UCSD-AML1 (cell line): ENCODE measurements around the gene KIAA1191.
"Not testable (repeated sequence)": the region's sequence is repeated elsewhere in the genome, so short reads cannot be mapped to it uniquely, and the experiment has no call there.

Experiments
- DNase-seq: peaks from one replicate; lab custom pipeline; 2025; ENCODE audit not compliant: unreplicated experiment; lab: John Stamatoyannopoulos, UW

Gene KIAA1191

DNA sequence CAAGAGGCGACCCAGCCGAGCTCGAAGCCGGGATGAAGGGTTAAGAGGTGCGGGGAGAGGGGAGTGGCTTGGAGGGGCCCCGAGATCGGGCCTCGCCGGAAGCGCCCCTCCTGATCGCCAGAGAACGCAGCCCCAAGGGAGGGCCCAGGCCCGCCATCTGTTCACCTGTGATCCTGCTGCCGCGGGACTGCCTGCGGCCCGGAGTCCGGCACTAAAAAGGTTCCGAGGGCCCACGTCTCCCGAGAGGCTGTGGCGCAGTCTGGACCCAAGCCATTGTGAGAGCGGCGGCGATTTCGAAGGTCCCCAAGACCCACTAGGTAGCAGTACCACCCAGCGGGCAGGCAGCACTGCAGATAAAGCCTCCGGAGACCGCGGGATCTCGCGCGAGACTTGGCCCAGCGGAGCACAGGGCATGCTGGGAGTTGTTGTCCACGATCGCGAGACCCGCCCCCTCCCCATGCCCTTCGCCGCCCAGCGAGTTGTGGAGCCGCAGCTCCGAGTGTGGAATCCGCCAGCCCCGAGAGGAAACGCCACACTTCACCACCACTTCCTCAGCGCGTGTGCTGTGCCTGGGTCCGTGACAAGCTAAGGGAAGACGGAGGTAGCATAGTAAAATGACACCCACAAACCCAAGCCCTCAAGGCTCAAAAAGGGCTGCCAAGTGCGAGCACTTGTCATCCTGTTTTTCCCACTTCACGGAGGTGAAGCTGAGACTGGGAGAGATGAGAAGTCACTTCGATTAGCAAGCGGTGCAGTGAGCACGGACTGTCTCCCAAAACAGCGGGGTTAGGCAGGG is at the start of gene KIAA1191:
Gene KIAA1191, minus strand, starts transcription at position 328 of the 796 bp plus-strand sequence. CDS start 2,256 bp downstream, outside the sequence.
- peak; percentile 97 for DNase-seq

GRCh38 chr5:176410486-176411180 is 49.1 kb upstream of the KIAA1191 start:
- DNase-seq: no peak

DNA sequence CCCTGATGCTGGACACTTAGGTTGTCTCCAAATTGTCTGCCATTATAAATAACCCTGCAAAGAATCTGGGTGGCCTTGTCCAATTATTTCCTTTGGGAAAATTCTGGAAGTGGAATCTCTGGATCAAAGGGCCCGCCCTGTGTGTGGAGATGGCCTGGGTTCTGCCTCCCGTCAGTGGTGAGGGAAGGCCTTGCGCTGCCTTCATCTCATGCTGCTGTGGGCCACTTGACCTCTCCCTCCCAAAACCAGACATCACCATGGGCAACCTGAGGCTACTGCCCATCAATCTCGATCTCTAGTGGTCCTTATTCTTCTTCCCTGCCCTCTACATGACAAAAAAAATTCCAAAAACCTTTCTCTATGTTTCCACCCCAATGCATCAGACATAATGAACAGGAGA is 48.2 kb upstream of the KIAA1191 start:
- no peak for DNase-seq

DNA sequence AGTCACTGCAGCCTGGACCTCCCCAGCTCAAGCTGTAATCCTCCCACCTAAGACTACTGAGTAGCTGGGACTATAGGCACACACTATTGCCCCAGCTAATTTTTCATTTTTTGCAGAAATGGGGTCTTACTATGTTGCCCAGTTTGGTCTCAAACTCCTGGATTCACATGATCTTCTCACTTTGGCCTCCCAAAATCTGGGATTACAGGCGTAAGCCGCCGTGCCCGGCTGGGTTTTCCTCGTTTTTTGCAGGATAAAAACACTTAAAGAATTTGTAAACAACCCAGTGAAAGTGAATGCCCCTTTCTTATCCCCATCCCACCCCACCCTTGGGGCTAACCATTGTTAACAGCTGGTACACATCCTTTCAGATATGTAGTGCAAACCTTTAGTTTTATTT is 47.0 kb upstream of the KIAA1191 start:
- DNase-seq: no peak

GRCh38 chr5:176408252-176408573 is 46.6 kb upstream of the KIAA1191 start:
- DNase-seq: not testable (repeated sequence)

- no peak for DNase-seq
Measured at GRCh38 chr5:176407456-176408251, 46.1 kb upstream of the KIAA1191 start.

GRCh38 chr5:176406436-176407052 is 45.0 kb upstream of the KIAA1191 start:
- DNase-seq: no peak

DNA sequence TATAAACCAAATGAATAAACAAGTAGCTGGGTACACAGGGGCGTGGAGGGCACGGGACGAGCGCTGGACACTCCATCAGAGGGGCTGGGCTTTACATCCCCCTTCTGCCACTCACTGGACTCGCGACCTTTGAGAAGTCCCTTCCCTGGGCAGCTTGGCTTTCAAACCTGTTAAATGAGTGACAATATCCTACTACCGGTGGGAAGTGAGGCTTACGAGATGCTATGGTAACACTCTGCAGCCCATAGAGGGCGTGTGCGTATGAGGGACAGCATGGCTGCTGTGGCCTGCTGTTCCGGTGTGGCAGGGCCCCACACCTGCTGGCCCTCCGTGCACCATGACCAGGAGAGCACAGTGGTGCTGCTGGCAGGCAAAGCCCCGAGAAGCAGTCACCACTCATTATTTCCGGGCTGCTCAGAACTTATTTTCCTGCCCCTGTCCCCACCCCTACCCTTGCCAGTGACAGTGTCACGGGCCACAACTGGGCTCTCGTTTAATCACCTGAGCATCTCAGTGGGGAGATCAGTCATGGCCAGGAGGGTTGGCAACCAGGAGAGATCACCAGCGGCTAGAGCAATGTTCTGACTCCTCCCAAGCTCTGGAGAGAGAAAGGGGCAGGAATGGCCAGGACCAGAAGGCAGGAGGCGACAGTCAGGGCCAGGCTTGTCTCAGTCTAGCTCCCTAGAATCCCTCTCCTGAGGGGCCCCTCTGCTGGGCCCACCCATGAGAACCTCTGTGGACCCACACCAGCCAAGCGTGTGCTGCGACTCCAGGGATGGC is 44.3 kb upstream of the KIAA1191 start:
- no peak for DNase-seq

DNA sequence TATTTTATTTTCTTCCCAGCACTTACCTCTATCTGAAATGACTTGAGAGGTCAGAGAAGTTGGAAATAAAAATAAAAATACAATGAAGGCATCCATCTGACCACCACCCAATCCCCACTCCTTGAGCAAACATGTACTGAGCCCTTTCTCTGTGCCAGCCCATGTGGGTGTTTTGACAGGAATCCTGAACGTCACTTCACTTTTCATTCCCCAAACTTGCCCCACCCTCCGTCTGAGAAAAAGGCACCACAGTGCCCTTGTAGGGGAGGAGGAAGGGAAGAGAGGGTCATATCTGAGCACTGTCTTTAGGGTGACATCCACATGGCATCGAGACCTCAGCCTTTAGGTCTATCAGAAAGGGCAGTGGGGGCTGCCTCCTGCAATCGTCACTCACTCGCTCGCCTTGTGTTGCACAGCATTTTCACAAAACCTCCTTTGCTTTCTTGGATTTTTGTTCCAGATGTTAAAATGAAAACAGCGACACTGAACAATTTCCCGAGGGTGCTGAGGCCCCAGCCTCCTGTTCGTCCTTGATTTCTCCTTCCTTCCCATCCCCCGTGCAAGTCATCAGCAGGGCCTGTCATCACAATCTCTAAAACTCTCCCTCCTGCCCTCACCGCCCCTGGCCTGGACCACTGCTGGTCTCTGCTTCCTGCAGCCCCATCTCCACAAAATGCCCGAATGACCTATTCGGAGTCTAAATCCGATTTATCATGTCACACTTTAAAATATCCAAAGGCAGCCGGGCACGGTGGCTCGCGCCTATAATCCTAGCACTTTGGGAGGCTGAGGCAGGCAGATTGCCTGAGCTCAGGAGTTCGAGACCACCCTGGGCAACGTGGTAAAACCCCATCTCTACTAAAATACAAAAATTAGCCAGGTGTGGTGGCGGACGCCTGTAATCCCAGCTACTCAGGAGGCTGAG is 40.0 kb upstream of the KIAA1191 start:
- no peak for DNase-seq

- no peak for DNase-seq
Measured at GRCh38 chr5:176400382-176401156, 39.0 kb upstream of the KIAA1191 start.

DNA sequence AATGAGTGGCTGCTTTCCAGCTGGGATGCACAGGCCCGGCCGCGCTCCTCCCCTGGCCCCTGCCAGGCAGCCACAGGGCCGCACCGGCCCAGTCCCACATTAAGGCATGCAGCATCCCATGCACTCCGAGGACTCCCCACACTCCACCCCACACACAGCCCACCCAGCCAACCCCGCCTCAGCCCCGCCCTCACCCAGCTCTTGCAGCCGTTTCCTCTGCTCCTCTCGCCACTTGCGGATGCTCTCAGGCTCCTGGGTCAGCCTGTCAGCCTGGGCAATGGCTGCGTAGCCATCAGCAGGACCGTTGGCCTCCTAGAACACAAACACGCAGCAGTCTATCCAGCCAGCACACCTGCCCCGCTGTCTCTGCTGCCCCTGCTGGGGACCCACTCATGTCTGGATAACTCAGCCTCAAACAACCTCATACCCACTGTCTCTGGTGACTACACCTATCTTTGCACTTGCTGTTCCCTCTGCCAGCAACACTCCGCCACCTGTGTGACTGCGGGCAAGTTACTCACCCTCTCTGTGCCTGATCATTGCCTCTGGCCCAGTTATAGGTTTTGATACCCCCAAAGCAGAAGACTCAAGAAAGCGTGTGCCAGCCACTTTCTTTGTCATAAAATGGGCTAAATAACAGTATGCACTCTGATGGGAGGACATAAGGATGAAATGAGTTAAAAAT is 36.3 kb upstream of the KIAA1191 start:
- no peak for DNase-seq

- no peak for DNase-seq
Measured at GRCh38 chr5:176396330-176396729, 34.8 kb upstream of the KIAA1191 start.

DNA sequence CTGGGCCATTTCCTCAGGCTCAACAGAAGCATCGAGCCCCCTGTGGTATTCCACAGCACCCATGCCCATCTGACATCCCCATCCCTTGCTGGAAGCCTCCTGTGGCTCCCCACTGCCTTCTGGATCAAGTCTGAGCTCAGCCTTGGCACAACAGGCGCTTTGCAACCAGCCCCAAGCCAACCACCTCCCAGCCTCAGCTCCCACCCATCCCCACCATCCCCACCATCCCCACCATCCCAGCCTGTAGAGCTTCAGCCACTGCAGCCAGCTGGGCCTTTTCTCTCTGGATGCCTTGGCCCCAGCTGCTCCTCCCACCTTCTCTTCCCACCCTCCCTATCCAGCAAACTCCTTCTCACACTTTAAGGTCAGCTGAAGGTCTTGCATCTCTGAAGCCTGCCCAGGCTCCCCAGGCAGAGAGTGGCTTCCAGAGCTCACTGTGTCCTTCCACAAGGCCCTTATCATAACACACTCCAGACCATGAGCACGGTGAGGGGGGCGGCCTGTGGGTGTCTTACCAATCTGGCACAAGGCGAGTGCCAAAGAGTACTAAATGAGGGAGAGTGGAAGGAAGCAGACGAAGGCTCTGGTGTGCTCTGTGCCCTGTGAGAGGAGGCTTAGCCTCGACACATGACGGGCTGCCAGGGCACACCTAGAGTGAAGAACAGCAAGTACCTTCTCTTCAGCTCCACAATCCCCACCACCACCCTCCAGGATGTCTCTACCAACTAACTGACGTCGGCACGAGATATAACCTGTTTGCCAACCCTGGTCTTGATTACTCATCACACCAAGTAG is 33.5 kb upstream of the KIAA1191 start:
- no peak for DNase-seq

GRCh38 chr5:176394096-176394495 is 32.5 kb upstream of the KIAA1191 start:
- no peak for DNase-seq

GRCh38 chr5:176392526-176392925 is 31.0 kb upstream of the KIAA1191 start:
- no peak for DNase-seq

DNA sequence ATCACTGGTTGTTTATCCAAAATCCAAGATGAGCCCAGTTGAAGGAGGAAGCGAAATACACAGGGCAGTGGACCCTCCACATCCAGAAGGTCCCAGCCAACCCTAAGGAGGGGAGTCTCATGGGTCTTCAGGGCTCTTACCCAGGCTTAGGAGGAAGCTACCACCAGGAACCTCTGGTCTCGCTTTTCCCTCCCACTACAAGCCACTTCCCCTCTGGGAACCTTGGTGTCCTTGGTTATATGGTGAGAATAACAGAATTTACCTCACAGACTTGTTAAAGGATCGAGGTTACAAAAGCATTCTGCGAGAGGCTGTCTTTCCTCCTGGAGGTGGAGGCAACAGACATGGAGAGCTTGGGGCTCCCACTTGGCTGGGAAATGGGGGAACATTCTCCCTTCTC is 30.4 kb upstream of the KIAA1191 start:
- peak; percentile 26 for DNase-seq

DNA sequence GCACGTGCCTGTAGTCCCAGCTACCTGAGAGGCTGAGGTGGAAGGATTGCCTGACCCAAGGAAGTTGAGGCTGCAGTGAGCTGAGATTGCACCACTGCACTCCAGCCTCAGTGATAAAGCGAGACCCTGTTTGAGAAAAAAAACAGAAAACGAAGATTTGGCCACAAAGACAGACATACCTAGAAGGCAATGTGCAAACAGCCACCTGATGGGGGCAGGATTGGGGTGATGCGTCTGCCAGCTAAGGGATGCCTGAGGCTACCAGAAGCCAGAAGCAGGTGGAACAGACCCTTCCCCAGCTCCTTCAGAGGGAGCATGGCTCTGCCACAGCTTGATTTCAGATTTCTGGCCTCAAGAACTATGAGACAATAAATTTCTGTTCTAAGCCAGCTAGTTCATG is 29.9 kb upstream of the KIAA1191 start:
- DNase-seq: no peak
